SK-N-SH treated with all-trans-retinoic acid at 6 μM for 48 hours (cell line): Measurements from ENCODE around the gene SLC24A1.
"Not testable (repeated sequence)": the region's sequence is repeated elsewhere in the genome, so short reads cannot be mapped to it uniquely, and the experiment has no call there.

Experiments used
- ATAC-seq: fragments of 200-7000 bp; cut with Tn5 transposase; 3 replicates; pipeline ENCODE4 v1.9.1; 2020; ENCODE audit warnings: mild to moderate bottlenecking, moderate library complexity
- ARNTL ChIP-seq: fragments of 450-650 bp; formaldehyde crosslinking; IDR thresholded peaks from 2 replicates; pipeline ENCODE4 v1.5.0; 2020; ENCODE audit warnings: low read depth, mild to moderate bottlenecking, moderate library complexity, borderline replicate concordance
- BACH2 ChIP-seq: fragments of 250-450 bp; sonication (Bioruptor Pico); IDR thresholded peaks from 2 replicates; pipeline ENCODE4 v1.9.0; 2021; ENCODE audit warnings: mild to moderate bottlenecking, borderline replicate concordance
- CSDC2 ChIP-seq: fragments of 250-450 bp; sonication (Bioruptor Pico); IDR thresholded peaks from 2 replicates; pipeline ENCODE4 v1.5.0; 2020; ENCODE audit warnings: mild to moderate bottlenecking, moderate library complexity
- ESRRG ChIP-seq: fragments of 250-450 bp; sonication (Bioruptor Pico); IDR thresholded peaks from 2 replicates; pipeline ENCODE4 v1.6.1; 2021; ENCODE audit warnings: mild to moderate bottlenecking
- GLIS3 ChIP-seq: fragments of 250-450 bp; sonication (Bioruptor Pico); IDR thresholded peaks from 2 replicates; pipeline ENCODE4 v1.5.0; 2020; ENCODE audit warnings: mild to moderate bottlenecking, moderate library complexity
- ISL1 ChIP-seq: fragments of 250-450 bp; sonication (Bioruptor Pico); IDR thresholded peaks from 2 replicates; pipeline ENCODE4 v2.1.2; 2022; ENCODE audit warnings: mild to moderate bottlenecking, moderate library complexity
- OSR1 ChIP-seq: fragments of 250-450 bp; sonication (Bioruptor Pico); IDR thresholded peaks from 2 replicates; pipeline ENCODE4 v1.8.0; 2022; ENCODE audit warnings: moderate library complexity, mild to moderate bottlenecking, inconsistent platforms
- RARB ChIP-seq: fragments of 250-450 bp; sonication (Bioruptor Pico); IDR thresholded peaks from 2 replicates; pipeline ENCODE4 v1.8.0; 2021; ENCODE audit warnings: mild to moderate bottlenecking, moderate library complexity
- SNAI2 ChIP-seq: fragments of 250-450 bp; sonication (Bioruptor Pico); IDR thresholded peaks from 2 replicates; pipeline ENCODE4 v1.5.0; 2020; ENCODE audit warnings: mild to moderate bottlenecking, moderate library complexity
- TCF4 ChIP-seq: fragments of 250-450 bp; sonication (Bioruptor Pico); IDR thresholded peaks from 2 replicates; pipeline ENCODE4 v1.8.0; 2021; ENCODE audit warnings: mild to moderate bottlenecking, moderate library complexity, borderline replicate concordance
- TOX ChIP-seq: fragments of 250-450 bp; sonication (Bioruptor Pico); IDR thresholded peaks from 2 replicates; pipeline ENCODE4 v1.8.0; 2021; ENCODE audit warnings: mild to moderate bottlenecking, moderate library complexity, borderline replicate concordance
- ZC3H10 ChIP-seq: fragments of 250-450 bp; sonication (Bioruptor Pico); IDR thresholded peaks from 2 replicates; pipeline ENCODE4 v1.5.1; 2021; ENCODE audit warnings: mild to moderate bottlenecking, moderate library complexity
- ZFP3 ChIP-seq: fragments of 250-450 bp; sonication (Bioruptor Pico); IDR thresholded peaks from 2 replicates; pipeline ENCODE4 v1.5.0; 2020; ENCODE audit warnings: mild to moderate bottlenecking, moderate library complexity
- ZFP30 ChIP-seq: fragments of 450-650 bp; formaldehyde crosslinking; IDR thresholded peaks from 2 replicates; pipeline ENCODE4 v1.5.0; 2022; ENCODE audit warnings: mild to moderate bottlenecking, moderate library complexity
- ZNF565 ChIP-seq: fragments of 450-650 bp; formaldehyde crosslinking; conservative IDR thresholded peaks from 2 replicates; pipeline ENCODE4 v1.5.0; 2020; ENCODE audit warnings: low read depth, mild to moderate bottlenecking, moderate library complexity
- ZNF70 ChIP-seq: fragments of 450-650 bp; formaldehyde crosslinking; IDR thresholded peaks from 2 replicates; pipeline ENCODE4 v1.5.0; 2020; ENCODE audit warnings: mild to moderate bottlenecking, moderate library complexity
- ZNF8 ChIP-seq: fragments of 450-650 bp; formaldehyde crosslinking; IDR thresholded peaks from 2 replicates; pipeline ENCODE4 v1.5.0; 2020; ENCODE audit warnings: mild to moderate bottlenecking, moderate library complexity
- TF ChIP-seq, protein P1 (sequence below): fragments of 250-450 bp; sonication (Bioruptor Pico); IDR thresholded peaks from 2 replicates; pipeline ENCODE4 v1.8.0; 2021; ENCODE audit warnings: low read depth, mild to moderate bottlenecking, moderate library complexity, borderline replicate concordance
- TF ChIP-seq, protein P2 (sequence below): fragments of 250-450 bp; sonication (Bioruptor Pico); IDR thresholded peaks from 2 replicates; pipeline ENCODE4 v1.5.1; 2020; ENCODE audit warnings: low read depth, mild to moderate bottlenecking, moderate library complexity
- TF ChIP-seq, protein P3 (sequence below): fragments of 250-450 bp; sonication (Bioruptor Pico); IDR thresholded peaks from 2 replicates; pipeline ENCODE4 v1.5.1; 2021; ENCODE audit warnings: mild to moderate bottlenecking, moderate library complexity
- TF ChIP-seq, protein P4 (sequence below): fragments of 250-450 bp; sonication (Bioruptor Pico); IDR thresholded peaks from 2 replicates; pipeline ENCODE4 v1.8.0; 2020; ENCODE audit warnings: mild to moderate bottlenecking, moderate library complexity, borderline replicate concordance
- TF ChIP-seq, protein P5 (sequence below): fragments of 250-450 bp; sonication (Bioruptor Pico); IDR thresholded peaks from 2 replicates; pipeline ENCODE4 v1.5.0; 2020; ENCODE audit warnings: mild to moderate bottlenecking, moderate library complexity

The SLC24A1 gene

DNA sequence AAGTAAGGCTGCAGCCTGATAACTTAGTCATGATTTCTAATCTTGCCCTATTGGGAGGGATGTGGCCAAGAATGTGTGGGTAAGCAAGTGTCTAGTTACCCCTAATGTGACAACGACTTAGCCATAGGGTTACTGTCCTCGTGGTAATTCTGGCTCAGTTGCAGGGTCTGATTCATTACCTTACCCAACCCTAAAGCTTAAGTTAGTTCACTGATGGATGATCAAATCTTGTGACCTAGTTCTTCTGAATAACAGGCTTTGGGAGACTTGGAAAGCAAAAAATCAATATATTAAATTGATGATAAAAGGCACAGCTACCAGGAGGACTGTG lies 9.2 kb upstream of the SLC24A1 start:
- no peak for ATAC-seq
- TF ChIP-seq ISL1 (CRISPR knock-in tag) (no peak), GLIS3 (no peak), TOX (CRISPR knock-in tag) (no peak), BACH2 (CRISPR knock-in tag) (no peak), ZC3H10 (no peak), ARNTL (CRISPR knock-in tag) (no peak), RARB (no peak), ZFP3 (CRISPR knock-in tag) (no peak), CSDC2 (CRISPR knock-in tag) (no peak), ZNF8 (no peak), TCF4 (CRISPR knock-in tag) (no peak), ZNF70 (no peak), ZFP30 (CRISPR knock-in tag) (no peak)
- TF ChIP-seq, protein P1, sequence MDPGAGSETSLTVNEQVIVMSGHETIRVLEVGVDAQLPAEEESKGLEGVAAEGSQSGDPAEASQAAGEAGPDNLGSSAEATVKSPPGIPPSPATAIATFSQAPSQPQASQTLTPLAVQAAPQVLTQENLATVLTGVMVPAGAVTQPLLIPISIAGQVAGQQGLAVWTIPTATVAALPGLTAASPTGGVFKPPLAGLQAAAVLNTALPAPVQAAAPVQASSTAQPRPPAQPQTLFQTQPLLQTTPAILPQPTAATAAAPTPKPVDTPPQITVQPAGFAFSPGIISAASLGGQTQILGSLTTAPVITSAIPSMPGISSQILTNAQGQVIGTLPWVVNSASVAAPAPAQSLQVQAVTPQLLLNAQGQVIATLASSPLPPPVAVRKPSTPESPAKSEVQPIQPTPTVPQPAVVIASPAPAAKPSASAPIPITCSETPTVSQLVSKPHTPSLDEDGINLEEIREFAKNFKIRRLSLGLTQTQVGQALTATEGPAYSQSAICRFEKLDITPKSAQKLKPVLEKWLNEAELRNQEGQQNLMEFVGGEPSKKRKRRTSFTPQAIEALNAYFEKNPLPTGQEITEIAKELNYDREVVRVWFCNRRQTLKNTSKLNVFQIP (CRISPR knock-in tag) = no peak
- TF ChIP-seq, protein P2, sequence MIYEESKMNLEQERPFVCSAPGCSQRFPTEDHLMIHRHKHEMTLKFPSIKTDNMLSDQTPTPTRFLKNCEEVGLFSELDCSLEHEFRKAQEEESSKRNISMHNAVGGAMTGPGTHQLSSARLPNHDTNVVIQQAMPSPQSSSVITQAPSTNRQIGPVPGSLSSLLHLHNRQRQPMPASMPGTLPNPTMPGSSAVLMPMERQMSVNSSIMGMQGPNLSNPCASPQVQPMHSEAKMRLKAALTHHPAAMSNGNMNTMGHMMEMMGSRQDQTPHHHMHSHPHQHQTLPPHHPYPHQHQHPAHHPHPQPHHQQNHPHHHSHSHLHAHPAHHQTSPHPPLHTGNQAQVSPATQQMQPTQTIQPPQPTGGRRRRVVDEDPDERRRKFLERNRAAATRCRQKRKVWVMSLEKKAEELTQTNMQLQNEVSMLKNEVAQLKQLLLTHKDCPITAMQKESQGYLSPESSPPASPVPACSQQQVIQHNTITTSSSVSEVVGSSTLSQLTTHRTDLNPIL (CRISPR knock-in tag) = no peak
- TF ChIP-seq, protein P3, sequence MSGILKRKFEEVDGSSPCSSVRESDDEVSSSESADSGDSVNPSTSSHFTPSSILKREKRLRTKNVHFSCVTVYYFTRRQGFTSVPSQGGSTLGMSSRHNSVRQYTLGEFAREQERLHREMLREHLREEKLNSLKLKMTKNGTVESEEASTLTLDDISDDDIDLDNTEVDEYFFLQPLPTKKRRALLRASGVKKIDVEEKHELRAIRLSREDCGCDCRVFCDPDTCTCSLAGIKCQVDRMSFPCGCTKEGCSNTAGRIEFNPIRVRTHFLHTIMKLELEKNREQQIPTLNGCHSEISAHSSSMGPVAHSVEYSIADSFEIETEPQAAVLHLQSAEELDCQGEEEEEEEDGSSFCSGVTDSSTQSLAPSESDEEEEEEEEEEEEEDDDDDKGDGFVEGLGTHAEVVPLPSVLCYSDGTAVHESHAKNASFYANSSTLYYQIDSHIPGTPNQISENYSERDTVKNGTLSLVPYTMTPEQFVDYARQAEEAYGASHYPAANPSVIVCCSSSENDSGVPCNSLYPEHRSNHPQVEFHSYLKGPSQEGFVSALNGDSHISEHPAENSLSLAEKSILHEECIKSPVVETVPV = no peak
- TF ChIP-seq, protein P4, sequence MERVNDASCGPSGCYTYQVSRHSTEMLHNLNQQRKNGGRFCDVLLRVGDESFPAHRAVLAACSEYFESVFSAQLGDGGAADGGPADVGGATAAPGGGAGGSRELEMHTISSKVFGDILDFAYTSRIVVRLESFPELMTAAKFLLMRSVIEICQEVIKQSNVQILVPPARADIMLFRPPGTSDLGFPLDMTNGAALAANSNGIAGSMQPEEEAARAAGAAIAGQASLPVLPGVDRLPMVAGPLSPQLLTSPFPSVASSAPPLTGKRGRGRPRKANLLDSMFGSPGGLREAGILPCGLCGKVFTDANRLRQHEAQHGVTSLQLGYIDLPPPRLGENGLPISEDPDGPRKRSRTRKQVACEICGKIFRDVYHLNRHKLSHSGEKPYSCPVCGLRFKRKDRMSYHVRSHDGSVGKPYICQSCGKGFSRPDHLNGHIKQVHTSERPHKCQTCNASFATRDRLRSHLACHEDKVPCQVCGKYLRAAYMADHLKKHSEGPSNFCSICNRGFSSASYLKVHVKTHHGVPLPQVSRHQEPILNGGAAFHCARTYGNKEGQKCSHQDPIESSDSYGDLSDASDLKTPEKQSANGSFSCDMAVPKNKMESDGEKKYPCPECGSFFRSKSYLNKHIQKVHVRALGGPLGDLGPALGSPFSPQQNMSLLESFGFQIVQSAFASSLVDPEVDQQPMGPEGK (CRISPR knock-in tag) = no peak

DNA sequence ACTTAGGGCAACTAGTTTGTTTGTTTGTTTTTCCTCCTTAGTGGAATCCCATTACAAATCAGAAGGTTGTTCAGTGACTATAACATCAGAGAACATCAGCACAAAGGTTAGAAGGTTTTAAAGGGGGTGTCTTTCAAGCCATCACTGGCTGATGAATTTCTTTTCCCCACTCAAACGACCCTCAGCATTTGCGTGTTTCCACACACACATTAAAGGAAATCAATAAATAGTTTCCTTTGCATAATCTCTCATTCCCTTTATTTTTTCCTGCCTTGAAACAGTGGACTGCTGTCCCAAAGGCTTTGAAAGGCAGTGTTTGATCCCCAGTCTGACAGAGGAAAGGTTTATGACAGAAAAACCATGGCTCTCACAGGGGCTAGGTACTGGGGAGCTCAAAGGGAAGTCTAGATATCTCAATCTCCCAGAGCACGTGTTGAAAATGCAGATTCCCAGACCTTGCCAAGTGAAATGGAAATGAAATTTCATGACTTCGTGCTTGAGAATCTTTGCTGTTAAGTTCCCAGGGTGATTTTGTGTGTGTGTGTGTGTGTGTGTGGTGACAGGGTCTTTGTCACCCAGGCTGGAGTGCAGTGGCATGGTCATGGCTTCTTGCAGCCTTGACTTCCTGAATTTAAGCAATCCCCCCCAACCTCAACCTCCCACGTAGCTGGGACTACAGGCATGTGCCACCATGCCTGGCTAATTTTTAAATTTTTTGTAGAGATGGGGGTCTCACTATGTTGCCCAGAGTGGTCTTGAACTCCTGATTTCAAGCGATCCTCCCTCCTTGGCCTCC lies 8.6 kb upstream of the SLC24A1 start:
- no peak for ATAC-seq
- TF ChIP-seq OSR1 (CRISPR knock-in tag) = no peak
- TF ChIP-seq, protein P4 (CRISPR knock-in tag) = no peak
- TF ChIP-seq CSDC2 (CRISPR knock-in tag) = no peak
- no peak for TF ChIP-seq RARB
- no peak for TF ChIP-seq ZFP30 (CRISPR knock-in tag)
- TF ChIP-seq, protein P5, sequence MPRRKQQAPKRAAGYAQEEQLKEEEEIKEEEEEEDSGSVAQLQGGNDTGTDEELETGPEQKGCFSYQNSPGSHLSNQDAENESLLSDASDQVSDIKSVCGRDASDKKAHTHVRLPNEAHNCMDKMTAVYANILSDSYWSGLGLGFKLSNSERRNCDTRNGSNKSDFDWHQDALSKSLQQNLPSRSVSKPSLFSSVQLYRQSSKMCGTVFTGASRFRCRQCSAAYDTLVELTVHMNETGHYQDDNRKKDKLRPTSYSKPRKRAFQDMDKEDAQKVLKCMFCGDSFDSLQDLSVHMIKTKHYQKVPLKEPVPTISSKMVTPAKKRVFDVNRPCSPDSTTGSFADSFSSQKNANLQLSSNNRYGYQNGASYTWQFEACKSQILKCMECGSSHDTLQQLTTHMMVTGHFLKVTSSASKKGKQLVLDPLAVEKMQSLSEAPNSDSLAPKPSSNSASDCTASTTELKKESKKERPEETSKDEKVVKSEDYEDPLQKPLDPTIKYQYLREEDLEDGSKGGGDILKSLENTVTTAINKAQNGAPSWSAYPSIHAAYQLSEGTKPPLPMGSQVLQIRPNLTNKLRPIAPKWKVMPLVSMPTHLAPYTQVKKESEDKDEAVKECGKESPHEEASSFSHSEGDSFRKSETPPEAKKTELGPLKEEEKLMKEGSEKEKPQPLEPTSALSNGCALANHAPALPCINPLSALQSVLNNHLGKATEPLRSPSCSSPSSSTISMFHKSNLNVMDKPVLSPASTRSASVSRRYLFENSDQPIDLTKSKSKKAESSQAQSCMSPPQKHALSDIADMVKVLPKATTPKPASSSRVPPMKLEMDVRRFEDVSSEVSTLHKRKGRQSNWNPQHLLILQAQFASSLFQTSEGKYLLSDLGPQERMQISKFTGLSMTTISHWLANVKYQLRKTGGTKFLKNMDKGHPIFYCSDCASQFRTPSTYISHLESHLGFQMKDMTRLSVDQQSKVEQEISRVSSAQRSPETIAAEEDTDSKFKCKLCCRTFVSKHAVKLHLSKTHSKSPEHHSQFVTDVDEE (CRISPR knock-in tag) = no peak
- no peak for TF ChIP-seq ZNF8
- no peak for TF ChIP-seq ZNF565 (CRISPR knock-in tag)
- TF ChIP-seq, protein P1 (CRISPR knock-in tag) = no peak
- no peak for TF ChIP-seq TOX (CRISPR knock-in tag)
- TF ChIP-seq ZNF70 = no peak
- no peak for TF ChIP-seq ESRRG (CRISPR knock-in tag)
- TF ChIP-seq SNAI2 (CRISPR knock-in tag) = no peak
- no peak for TF ChIP-seq BACH2 (CRISPR knock-in tag)
- no peak for TF ChIP-seq ISL1 (CRISPR knock-in tag)
- TF ChIP-seq ARNTL (CRISPR knock-in tag) = no peak
- TF ChIP-seq, protein P3 = no peak

DNA sequence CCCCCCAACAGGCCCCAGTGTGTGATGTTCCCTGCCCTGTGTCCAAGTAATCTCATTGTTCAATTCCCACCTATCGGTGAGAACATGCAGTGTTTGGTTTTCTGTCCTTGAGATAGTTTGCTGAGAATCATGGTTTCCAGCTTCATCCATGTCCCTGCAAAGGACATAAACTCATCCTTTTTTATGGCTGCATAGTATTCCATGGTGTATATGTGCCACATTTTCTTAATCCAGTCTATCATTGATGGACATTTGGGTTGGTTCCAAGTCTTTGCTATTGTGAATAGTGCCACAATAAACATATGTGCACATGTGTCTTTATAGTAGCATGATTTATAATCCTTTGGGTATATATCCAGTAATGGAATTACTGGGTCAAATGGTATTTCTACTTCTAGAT lies 5.9 kb upstream of the SLC24A1 start:
- not testable (repeated sequence) for ATAC-seq
